KMS-11 (cell line): ENCODE results near the gene STXBP6.

Source experiments
- H2AFZ ChIP-seq: fragments of 200-600 bp; sonication (generic); 2 replicates; pipeline ENCODE4 v1.6.1; 2016; ENCODE audit warnings: antibody characterized with exemption, mixed run types, low read depth
- H3K27ac ChIP-seq: fragments of 200-600 bp; sonication (generic); 2 replicates; pipeline ENCODE4 v1.6.1; 2016; ENCODE audit warnings: mild to moderate bottlenecking, mixed run types
- H3K27me3 ChIP-seq: fragments of 200-600 bp; sonication (generic); 2 replicates; pipeline ENCODE4 v1.6.1; 2017; ENCODE audit warnings: mild to moderate bottlenecking, low read depth, mixed run types, moderate library complexity; ENCODE audit not compliant: insufficient read depth
- H3K36me3 ChIP-seq: fragments of 200-600 bp; sonication (generic); 2 replicates; pipeline ENCODE4 v1.6.1; 2017; ENCODE audit warnings: mild to moderate bottlenecking, mixed run types; ENCODE audit not compliant: insufficient read depth
- H3K4me1 ChIP-seq: fragments of 200-600 bp; sonication (generic); 2 replicates; pipeline ENCODE4 v1.6.1; 2016; ENCODE audit warnings: mild to moderate bottlenecking, low read depth, mixed run types; ENCODE audit not compliant: poor library complexity, severe bottlenecking
- H3K4me2 ChIP-seq: fragments of 200-600 bp; sonication (generic); 2 replicates; pipeline ENCODE4 v1.7.0; 2016; ENCODE audit warnings: mild to moderate bottlenecking, mixed run types
- H3K4me3 ChIP-seq: fragments of 200-600 bp; sonication (generic); IDR thresholded peaks from 2 replicates; pipeline ENCODE4 v1.6.1; 2017; ENCODE audit warnings: low read depth, low read length, mixed read lengths; ENCODE audit not compliant: insufficient read depth
- H3K79me2 ChIP-seq: fragments of 200-600 bp; sonication (generic); 2 replicates; pipeline ENCODE4 v1.6.1; 2016; ENCODE audit warnings: low read depth, mixed run types; ENCODE audit not compliant: insufficient read depth
- H3K9ac ChIP-seq: fragments of 200-600 bp; sonication (generic); 2 replicates; pipeline ENCODE4 v1.6.1; 2016; ENCODE audit warnings: mild to moderate bottlenecking, mixed run types
- H4K20me1 ChIP-seq: fragments of 200-600 bp; sonication (generic); 2 replicates; pipeline ENCODE4 v1.6.1; 2016; ENCODE audit warnings: mild to moderate bottlenecking, mixed run types; ENCODE audit not compliant: insufficient read depth
- CTCF ChIP-seq: fragments of 200-600 bp; sonication (generic); conservative IDR thresholded peaks from 2 replicates; pipeline ENCODE4 v1.6.1; 2017; ENCODE audit warnings: low read depth, mild to moderate bottlenecking, antibody characterized with exemption, low read length, moderate library complexity, mixed read lengths

The STXBP6 gene

GRCh38 chr14:25007832-25008231, 42.1 kb downstream of the STXBP6 start:
- no peak overlapping the region for H2AFZ ChIP-seq
- H3K36me3 ChIP-seq = no peaks in the 10 kb centered on the region
- H3K27ac ChIP-seq = no peak overlapping the region
- TF ChIP-seq CTCF = no peak
- H3K4me1 ChIP-seq = no peaks in the 10 kb centered on the region
- no peaks in the 10 kb centered on the region for H3K27me3 ChIP-seq
- no peaks in the 10 kb centered on the region for H3K79me2 ChIP-seq
- H3K9ac ChIP-seq = no peak overlapping the region
- H3K4me2 ChIP-seq = no peak overlapping the region
- H3K4me3 ChIP-seq = no peak overlapping the region
- H4K20me1 ChIP-seq = no peaks in the 10 kb centered on the region

GRCh38 chr14:25006961-25007795, 42.8 kb downstream of the STXBP6 start:
- H2AFZ ChIP-seq = no peak overlapping the region
- H3K9ac ChIP-seq = no peak overlapping the region
- no peaks in the 10 kb centered on the region for H3K36me3 ChIP-seq
- H4K20me1 ChIP-seq = no peaks in the 10 kb centered on the region
- TF ChIP-seq CTCF = no peak
- H3K79me2 ChIP-seq = no peaks in the 10 kb centered on the region
- H3K27ac ChIP-seq = no peak overlapping the region
- no peaks in the 10 kb centered on the region for H3K4me1 ChIP-seq
- no peaks in the 10 kb centered on the region for H3K27me3 ChIP-seq
- no peak overlapping the region for H3K4me2 ChIP-seq
- H3K4me3 ChIP-seq = no peak overlapping the region

- Histone ChIP-seq H3K4me2 (no peak overlapping the region), H3K27me3 (no peaks in the 10 kb centered on the region), H3K9ac (no peak overlapping the region), H3K79me2 (no peaks in the 10 kb centered on the region), H2AFZ (no peak overlapping the region), H3K36me3 (no peaks in the 10 kb centered on the region), H3K4me3 (no peak overlapping the region), H3K27ac (no peak overlapping the region), H4K20me1 (no peaks in the 10 kb centered on the region), H3K4me1 (no peaks in the 10 kb centered on the region)
- TF ChIP-seq CTCF = no peak
These were observed 43.9 kb downstream of the STXBP6 start for GRCh38 chr14:25006031-25006430.

- TF ChIP-seq CTCF = no peak
- Histone ChIP-seq H3K79me2 (no peaks in the 10 kb centered on the region), H3K4me2 (no peak overlapping the region), H3K9ac (no peak overlapping the region), H2AFZ (no peak overlapping the region), H4K20me1 (no peaks in the 10 kb centered on the region), H3K4me1 (no peaks in the 10 kb centered on the region), H3K27ac (no peak overlapping the region), H3K36me3 (no peaks in the 10 kb centered on the region), H3K27me3 (no peaks in the 10 kb centered on the region), H3K4me3 (no peak overlapping the region)
These were observed 45.5 kb downstream of the STXBP6 start for GRCh38 chr14:25004389-25004809.
